Neural progenitor cell (in vitro differentiated cells): Measurements from ENCODE around the gene RIPPLY2. TPM values are rescaled to one million over a fixed set of nuclear protein-coding genes. Genes with fewer than 3 reads are reported as not detected.

Source experiments
- DNase-seq: peaks from one replicate; pipeline ENCODE4 v3.0.0-alpha.2; 2016; ENCODE audit warnings: low spot score
- H2AFZ ChIP-seq: fragments of 200-600 bp; sonication (generic); replicated peaks from 2 replicates; pipeline ENCODE4 v1.6.1; 2016; ENCODE audit warnings: antibody characterized with exemption
- H3F3A ChIP-seq: fragments of 200-600 bp; sonication (generic); 2 replicates; pipeline ENCODE4 v1.6.1; 2016; ENCODE audit warnings: antibody characterized with exemption, low read depth
- H3K27ac ChIP-seq: fragments of 200-600 bp; sonication (generic); 2 replicates; pipeline ENCODE4 v1.5.1; 2016; ENCODE audit warnings: mild to moderate bottlenecking
- H3K27me3 ChIP-seq: fragments of 200-600 bp; sonication (generic); 2 replicates; pipeline ENCODE4 v1.6.1; 2016; ENCODE audit warnings: mild to moderate bottlenecking, moderate library complexity
- H3K36me3 ChIP-seq: fragments of 200-600 bp; sonication (generic); 2 replicates; pipeline ENCODE4 v1.5.1; 2016
- H3K4me1 ChIP-seq: fragments of 200-600 bp; sonication (generic); 2 replicates; pipeline ENCODE4 v1.6.1; 2016; ENCODE audit warnings: mixed run types
- H3K4me2 ChIP-seq: fragments of 200-600 bp; sonication (generic); 2 replicates; pipeline ENCODE4 v1.6.1; 2016
- H3K4me3 ChIP-seq: fragments of 200-600 bp; sonication (generic); 2 replicates; pipeline ENCODE4 v1.5.1; 2016
- H3K79me2 ChIP-seq: fragments of 200-600 bp; sonication (generic); 2 replicates; pipeline ENCODE4 v1.6.1; 2016; ENCODE audit warnings: low read depth
- H3K9ac ChIP-seq: fragments of 200-600 bp; sonication (generic); 2 replicates; pipeline ENCODE4 v1.6.1; 2016
- H3K9me3 ChIP-seq: fragments of 200-600 bp; sonication (generic); 2 replicates; pipeline ENCODE4 v1.5.1; 2016; ENCODE audit warnings: low read depth
- H4K20me1 ChIP-seq: fragments of 200-600 bp; sonication (generic); 2 replicates; pipeline ENCODE4 v1.6.1; 2016; ENCODE audit warnings: low read depth
- H3K27ac Mint-ChIP-seq: 3 replicates; pipeline ENCODE4 v1.8.0; 2021; ENCODE audit warnings: mixed read lengths
- H3K27me3 Mint-ChIP-seq: 2 replicates; pipeline ENCODE4 v1.8.0; 2022; ENCODE audit warnings: low read depth, mild to moderate bottlenecking, inconsistent platforms, moderate library complexity, mixed read lengths; ENCODE audit not compliant: insufficient read depth
- H3K36me3 Mint-ChIP-seq: 3 replicates; pipeline ENCODE4 v1.8.0; 2021; ENCODE audit warnings: mixed read lengths
- H3K4me1 Mint-ChIP-seq: 3 replicates; pipeline ENCODE4 v1.8.0; 2021; ENCODE audit warnings: mixed read lengths
- H3K4me3 Mint-ChIP-seq: 3 replicates; pipeline ENCODE4 v1.8.0; 2021; ENCODE audit warnings: mild to moderate bottlenecking, moderate library complexity, mixed read lengths
- H3K9me3 Mint-ChIP-seq: 3 replicates; pipeline ENCODE4 v1.8.0; 2020; ENCODE audit warnings: mixed read lengths
- EZH2 ChIP-seq: fragments of 200-600 bp; sonication (generic); IDR thresholded peaks from 2 replicates; pipeline ENCODE4 v1.6.1; 2017; ENCODE audit warnings: antibody characterized with exemption, mild to moderate bottlenecking, moderate library complexity
- EZH2phosphoT487 ChIP-seq: fragments of 200-600 bp; sonication (generic); IDR thresholded peaks from 2 replicates; pipeline ENCODE4 v1.6.1; 2017; ENCODE audit warnings: antibody characterized with exemption
- total RNA-seq: library from RNA; depleted of rRNA; stranded (reverse); fragments of >200 nt; gene quantifications from 2 replicates; pipeline ENCODE4 v1.2.3, GENCODE V29; 2015; ENCODE audit warnings: low replicate concordance
- TF ChIP-seq, protein P1 (sequence below): fragments of 200-600 bp; sonication (generic); IDR thresholded peaks from 2 replicates; pipeline ENCODE4 v1.5.1; 2017; ENCODE audit warnings: antibody characterized with exemption, mild to moderate bottlenecking

RIPPLY2 gene
- total RNA-seq, 1 donor from 2014 or later, result not detected

DNA sequence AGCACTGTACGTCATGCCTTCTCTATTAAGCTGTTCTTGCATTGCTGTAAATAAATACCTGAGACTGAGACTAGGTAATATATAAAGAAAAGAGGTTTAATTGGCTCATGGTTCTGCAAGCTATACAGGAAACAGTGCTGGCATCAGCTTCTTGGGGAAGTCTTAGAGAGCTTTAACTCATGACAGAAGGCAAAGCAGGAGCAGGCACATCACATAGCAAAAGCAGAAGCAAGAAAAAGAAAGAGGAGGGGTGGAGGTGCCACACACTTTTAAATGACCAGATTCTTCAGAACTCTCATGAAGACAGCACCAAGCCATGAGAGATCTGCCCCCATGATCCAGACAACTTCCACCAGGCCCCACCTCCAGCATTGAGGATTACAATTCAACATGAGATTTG lies 36.5 kb downstream of the RIPPLY2 start:
- Histone ChIP-seq H3K27me3 (no peaks in the 10 kb centered on the region), H3K9me3 (no peaks in the 10 kb centered on the region), H3K36me3 (no peaks in the 10 kb centered on the region), H3F3A (no peaks in the 10 kb centered on the region), H4K20me1 (no peaks in the 10 kb centered on the region), H3K9ac (no peak overlapping the region), H2AFZ (no peak overlapping the region), H3K4me2 (no peak overlapping the region), H3K4me1 (no peaks in the 10 kb centered on the region), H3K27ac (no peak overlapping the region), H3K79me2 (no peaks in the 10 kb centered on the region), H3K4me3 (no peak overlapping the region)
- H3K4me1 Mint-ChIP-seq, result peaks cover under 1% of the 10 kb centered on the region
- no peaks in the 10 kb centered on the region for H3K36me3 Mint-ChIP-seq
- no peaks in the 10 kb centered on the region for H3K27me3 Mint-ChIP-seq
- DNase-seq, result no peak
- TF ChIP-seq, protein P1, sequence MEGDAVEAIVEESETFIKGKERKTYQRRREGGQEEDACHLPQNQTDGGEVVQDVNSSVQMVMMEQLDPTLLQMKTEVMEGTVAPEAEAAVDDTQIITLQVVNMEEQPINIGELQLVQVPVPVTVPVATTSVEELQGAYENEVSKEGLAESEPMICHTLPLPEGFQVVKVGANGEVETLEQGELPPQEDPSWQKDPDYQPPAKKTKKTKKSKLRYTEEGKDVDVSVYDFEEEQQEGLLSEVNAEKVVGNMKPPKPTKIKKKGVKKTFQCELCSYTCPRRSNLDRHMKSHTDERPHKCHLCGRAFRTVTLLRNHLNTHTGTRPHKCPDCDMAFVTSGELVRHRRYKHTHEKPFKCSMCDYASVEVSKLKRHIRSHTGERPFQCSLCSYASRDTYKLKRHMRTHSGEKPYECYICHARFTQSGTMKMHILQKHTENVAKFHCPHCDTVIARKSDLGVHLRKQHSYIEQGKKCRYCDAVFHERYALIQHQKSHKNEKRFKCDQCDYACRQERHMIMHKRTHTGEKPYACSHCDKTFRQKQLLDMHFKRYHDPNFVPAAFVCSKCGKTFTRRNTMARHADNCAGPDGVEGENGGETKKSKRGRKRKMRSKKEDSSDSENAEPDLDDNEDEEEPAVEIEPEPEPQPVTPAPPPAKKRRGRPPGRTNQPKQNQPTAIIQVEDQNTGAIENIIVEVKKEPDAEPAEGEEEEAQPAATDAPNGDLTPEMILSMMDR, result no peak
- TF ChIP-seq EZH2phosphoT487 (no peak), EZH2 (no peak)
- no peaks in the 10 kb centered on the region for H3K9me3 Mint-ChIP-seq
- no peak overlapping the region for H3K4me3 Mint-ChIP-seq
- no peak overlapping the region for H3K27ac Mint-ChIP-seq

DNA sequence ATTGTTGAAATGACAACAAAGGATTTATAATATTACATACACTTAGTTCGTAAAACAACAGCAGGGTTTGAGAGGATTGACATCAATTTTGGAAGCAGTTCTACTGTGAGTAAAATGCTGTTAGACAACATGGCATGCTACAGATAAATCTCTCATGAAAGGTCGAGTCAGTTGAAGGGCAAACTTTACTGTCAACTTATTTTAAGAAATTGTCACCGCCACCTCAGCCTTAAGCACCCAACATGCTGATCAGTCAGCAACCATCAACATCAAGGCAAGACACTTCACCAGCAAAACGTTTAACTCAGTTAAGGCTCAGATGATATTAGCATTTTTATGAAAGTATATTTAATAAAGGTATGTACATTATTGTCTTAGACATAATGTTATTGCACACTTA lies 37.4 kb downstream of the RIPPLY2 start:
- no peak overlapping the region for H3K4me2 ChIP-seq
- no peaks in the 10 kb centered on the region for H3K27me3 Mint-ChIP-seq
- no peaks in the 10 kb centered on the region for H3K9me3 ChIP-seq
- no peaks in the 10 kb centered on the region for H3K36me3 ChIP-seq
- H3K9ac ChIP-seq, result no peak overlapping the region
- H3K4me1 ChIP-seq, result no peaks in the 10 kb centered on the region
- no peaks in the 10 kb centered on the region for H3K79me2 ChIP-seq
- no peak overlapping the region for H3K27ac ChIP-seq
- no peaks in the 10 kb centered on the region for H3K27me3 ChIP-seq
- H4K20me1 ChIP-seq, result no peaks in the 10 kb centered on the region
- no peaks in the 10 kb centered on the region for H3K36me3 Mint-ChIP-seq
- H3K9me3 Mint-ChIP-seq, result no peaks in the 10 kb centered on the region
- H3K4me3 ChIP-seq, result no peak overlapping the region
- no peak overlapping the region for H3K27ac Mint-ChIP-seq
- H3K4me1 Mint-ChIP-seq, result no peaks in the 10 kb centered on the region
- TF ChIP-seq EZH2phosphoT487 (no peak), EZH2 (no peak)
- TF ChIP-seq, protein P1, result no peak
- H3K4me3 Mint-ChIP-seq, result no peak overlapping the region
- DNase-seq, result no peak
- no peaks in the 10 kb centered on the region for H3F3A ChIP-seq
- no peak overlapping the region for H2AFZ ChIP-seq

DNA sequence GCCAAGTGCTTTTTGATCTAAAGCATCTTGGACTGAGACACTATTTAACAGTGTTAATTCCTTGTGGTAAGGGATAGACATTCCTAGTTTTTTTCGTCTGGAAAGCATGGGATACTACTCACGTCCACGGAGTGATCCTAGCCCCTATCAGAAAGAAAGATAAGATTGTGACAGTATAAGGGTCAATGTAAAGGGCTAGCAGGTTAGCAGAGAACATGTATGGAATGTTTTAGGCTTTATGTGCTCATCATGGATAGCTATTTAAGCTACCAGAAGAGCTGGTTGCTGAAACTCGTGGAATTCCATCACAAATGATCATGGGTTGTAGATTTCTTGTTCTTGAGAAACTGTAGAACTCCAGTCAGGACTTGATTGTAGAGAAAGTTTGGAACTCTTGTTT lies 38.4 kb downstream of the RIPPLY2 start:
- H3K4me3 Mint-ChIP-seq, result no peak overlapping the region
- Histone ChIP-seq H3F3A (no peaks in the 10 kb centered on the region), H2AFZ (no peak overlapping the region), H3K4me2 (no peak overlapping the region), H3K9ac (no peak overlapping the region), H3K36me3 (no peaks in the 10 kb centered on the region), H3K4me3 (no peak overlapping the region), H3K4me1 (no peaks in the 10 kb centered on the region), H3K9me3 (no peaks in the 10 kb centered on the region), H4K20me1 (no peaks in the 10 kb centered on the region), H3K27me3 (no peaks in the 10 kb centered on the region), H3K79me2 (no peaks in the 10 kb centered on the region), H3K27ac (no peak overlapping the region)
- no peaks in the 10 kb centered on the region for H3K4me1 Mint-ChIP-seq
- no peak for DNase-seq
- no peaks in the 10 kb centered on the region for H3K9me3 Mint-ChIP-seq
- no peak overlapping the region for H3K27ac Mint-ChIP-seq
- no peak for TF ChIP-seq EZH2
- TF ChIP-seq, protein P1, result no peak
- no peak for TF ChIP-seq EZH2phosphoT487
- no peaks in the 10 kb centered on the region for H3K27me3 Mint-ChIP-seq
- no peaks in the 10 kb centered on the region for H3K36me3 Mint-ChIP-seq
